CD1c-positive myeloid dendritic cell (primary cell): Measurements from ENCODE around the gene UTP14C.
"Not testable (repeated sequence)": the region's sequence is repeated elsewhere in the genome, so short reads cannot be mapped to it uniquely, and the experiment has no call there.

ENCODE experiments used
- DNase-seq: peaks from one replicate; pipeline ENCODE4 v3.0.0-alpha.2; 2016; ENCODE audit errors: extremely low spot score

Gene UTP14C

GRCh38 chr13:52002361-52002760 lies 22.1 kb upstream of the UTP14C start:
- DNase-seq = no peak

DNA sequence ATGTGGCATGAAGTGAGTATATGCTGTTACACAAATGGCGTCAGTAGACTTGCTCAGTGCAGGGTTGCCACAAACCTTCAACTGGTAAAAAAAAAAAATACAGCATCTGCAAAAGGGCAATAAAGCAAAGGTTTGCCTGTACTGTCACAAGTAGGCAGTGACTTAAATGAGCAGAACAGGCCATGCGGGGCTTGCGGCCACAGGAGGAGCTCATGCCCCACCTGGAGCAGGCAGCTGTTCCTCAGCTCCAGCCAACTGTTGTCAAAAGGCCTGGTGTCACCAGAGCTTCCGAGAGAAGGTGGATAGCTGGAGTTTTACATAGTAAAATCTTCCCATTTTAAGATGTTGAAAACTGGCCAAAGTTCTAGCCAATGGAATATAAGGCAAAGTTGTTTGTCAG lies 20.9 kb upstream of the UTP14C start:
- no peak for DNase-seq

DNA sequence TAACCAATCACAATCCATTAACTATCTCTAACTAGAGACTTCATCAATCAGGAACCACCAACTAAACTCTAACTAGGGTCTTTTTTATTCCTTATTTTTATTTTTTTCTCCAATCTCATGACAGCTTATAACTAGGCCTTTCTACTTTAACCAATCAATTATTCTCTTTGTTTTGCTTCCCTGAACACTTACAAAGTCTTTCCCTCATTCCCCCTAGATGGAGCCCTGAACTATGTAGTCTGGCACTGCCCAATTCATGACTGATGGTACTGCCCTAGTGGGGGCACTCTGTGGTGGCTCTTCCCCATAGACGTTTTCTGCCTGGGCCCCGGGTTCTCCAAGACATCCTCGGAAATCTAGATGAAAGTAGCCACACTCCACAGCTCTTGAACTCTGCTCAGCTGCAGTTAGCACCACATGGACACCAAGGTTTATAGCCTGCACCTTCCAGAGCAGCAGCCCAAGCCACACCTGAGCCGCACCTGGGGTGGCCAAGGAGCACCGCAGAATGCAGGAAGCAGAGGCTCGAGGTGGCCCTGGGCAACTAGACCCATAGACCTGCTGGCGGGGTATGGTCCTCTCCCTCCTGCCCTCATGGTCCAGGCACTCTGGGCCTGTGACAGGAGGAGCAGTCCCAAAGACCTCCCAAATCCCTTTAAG lies 19.9 kb upstream of the UTP14C start:
- no peak for DNase-seq

GRCh38 chr13:52005841-52006522 lies 18.5 kb upstream of the UTP14C start:
- no peak for DNase-seq

GRCh38 chr13:52006523-52007245 lies 17.8 kb upstream of the UTP14C start:
- DNase-seq = no peak

- DNase-seq = no peak
These were observed 14.5 kb upstream of the UTP14C start for GRCh38 chr13:52009946-52010345.

- peak; percentile 8 for DNase-seq
These were observed 13.4 kb upstream of the UTP14C start, which contains the start of gene ATP7B for GRCh38 chr13:52010890-52011631. Gene ATP7B (minus strand): TSS chr13:52011450. CDS start chr13:52011337, 113 bp downstream.

GRCh38 chr13:52011632-52012511 lies 12.6 kb upstream of the UTP14C start, which contains the start of gene ALG11:
Gene ALG11 (plus strand): TSS chr13:52012398. CDS start chr13:52012419, 21 bp downstream.
- DNase-seq = peak; percentile 100

DNA sequence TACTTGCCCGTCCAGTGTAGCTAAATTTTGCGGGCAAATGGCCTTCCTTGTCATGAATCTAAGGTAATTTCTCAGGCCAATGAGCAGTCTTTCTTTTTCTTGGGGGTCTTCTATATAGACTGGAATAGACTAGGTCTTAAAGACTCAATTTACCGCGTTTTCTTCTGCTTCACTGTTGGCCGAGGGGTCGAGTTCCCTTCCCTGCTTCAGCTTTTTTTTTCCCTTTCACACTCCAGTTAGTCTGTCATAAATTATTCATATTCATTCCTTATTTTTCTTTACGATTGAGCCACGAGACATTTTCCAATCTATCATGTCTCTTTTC lies 12.0 kb upstream of the UTP14C start:
- no peak for DNase-seq

GRCh38 chr13:52016296-52016695 lies 8.2 kb upstream of the UTP14C start:
- no peak for DNase-seq

DNA sequence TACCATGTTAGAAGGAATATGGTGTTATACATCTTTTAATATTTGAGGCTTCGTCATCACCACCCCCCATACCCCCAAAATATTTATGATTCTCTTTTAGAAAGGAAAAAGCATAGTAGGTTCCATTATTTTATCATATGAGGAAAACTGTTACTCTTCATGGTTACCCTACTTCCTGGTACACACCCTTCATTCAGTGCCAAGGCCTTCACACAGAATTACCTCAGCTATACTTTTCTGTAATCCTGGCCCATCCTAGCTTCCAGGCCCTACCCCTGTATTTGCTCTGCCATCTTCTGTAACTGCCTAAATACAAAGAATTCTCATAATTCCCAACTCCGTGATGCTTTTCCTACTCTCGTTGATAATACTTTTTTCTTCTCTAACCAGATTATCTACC lies 4.3 kb upstream of the UTP14C start:
- DNase-seq = no peak

DNA sequence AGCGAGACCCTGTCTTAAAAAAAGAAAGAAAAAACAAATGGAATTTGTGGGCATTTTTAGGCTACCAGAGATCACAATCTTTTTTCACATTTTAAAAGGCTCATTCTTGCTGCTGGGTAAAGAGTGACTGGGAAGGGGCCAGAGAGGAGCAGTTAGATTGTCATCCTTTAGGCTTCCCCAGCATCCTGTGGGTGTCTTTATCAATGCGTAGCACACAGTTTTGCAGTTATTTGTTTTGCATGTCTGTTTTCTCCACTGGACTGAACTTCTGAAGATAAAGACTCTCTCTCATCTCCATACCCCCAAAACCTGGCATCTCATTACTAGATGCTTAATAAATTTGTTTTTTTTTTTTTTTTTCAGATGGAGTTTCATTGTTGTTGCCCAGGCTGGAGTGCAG lies 2.1 kb upstream of the UTP14C start:
- DNase-seq = no peak

DNA sequence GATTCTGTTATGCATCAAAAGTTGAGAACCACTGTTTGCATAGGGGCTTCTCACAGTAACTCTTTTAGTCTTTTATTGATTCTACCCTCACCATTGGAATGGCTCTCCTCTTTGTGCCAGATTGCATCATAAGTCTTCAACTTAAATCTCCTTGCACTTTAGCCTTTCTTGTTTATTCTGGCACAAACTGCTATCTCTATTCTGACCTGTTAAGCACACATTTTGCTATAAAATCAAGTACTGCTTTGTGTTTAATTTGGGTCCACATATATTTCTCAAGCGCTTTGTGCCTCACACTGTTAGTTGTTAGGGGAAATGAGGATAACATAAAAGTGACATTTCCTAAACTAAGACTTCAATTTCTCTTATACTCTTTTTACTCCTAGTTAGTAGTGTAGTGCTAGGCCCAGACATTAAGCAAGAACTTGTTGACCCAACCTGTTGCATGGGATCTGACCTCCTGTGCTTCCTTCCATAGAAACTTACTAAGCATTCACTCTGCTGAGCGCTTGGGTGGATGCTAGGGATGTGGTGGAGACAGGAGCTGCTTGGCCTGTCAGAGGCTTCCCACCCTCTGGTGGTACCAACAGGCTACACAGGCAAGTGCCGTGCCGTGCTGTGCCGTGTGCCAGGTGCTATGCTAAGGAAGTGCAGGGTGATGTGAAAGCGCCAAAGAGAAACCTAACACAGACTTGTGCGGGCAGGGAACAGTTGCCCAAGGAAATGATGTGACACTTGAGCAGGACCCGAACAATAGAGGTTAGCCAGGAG lies 1.2 kb downstream of the UTP14C start:
- no peak for DNase-seq

GRCh38 chr13:52026246-52026626 lies 1.7 kb downstream of the UTP14C start:
- no peak for DNase-seq

DNA sequence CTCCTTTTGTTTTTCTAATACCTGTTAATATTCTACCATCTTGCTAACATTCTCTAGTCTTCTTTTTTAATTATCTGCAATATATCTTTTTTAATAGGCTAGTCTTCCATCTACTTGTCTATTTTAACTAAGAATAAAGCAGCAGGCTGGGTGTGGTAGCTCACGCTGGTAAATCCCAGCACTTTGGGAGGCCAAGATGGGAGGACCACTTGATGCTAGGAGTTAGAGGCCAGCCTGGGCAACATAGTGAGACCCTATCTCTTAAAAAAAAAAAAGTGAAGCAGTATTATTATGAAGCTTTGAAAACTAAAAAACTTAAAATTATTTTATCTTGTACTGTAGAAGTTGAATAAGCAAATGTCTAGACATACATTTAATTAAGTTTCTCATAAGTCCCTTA lies 3.3 kb downstream of the UTP14C start:
- DNase-seq = no peak

DNA sequence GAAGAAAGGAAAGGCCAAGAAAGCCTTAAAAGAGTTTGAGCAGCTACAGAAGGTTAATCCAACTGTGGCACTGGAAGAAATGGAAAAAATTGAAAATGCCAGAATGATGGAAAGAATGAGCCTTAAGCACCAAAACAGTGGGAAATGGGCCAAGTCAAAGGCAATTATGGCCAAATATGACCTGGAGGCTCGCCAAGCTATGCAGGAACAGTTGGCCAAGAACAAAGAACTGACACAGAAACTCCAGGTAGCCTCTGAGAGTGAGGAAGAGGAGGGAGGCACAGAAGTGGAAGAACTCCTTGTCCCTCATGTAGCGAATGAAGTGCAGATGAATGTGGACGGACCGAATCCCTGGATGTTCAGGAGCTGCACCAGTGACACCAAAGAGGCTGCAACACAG lies 5.1 kb downstream of the UTP14C start:
- no peak for DNase-seq

GRCh38 chr13:52030401-52030800 lies 5.9 kb downstream of the UTP14C start:
- not testable (repeated sequence) for DNase-seq

- no peak for DNase-seq
These were observed 8.5 kb downstream of the UTP14C start for GRCh38 chr13:52033039-52033438.

DNA sequence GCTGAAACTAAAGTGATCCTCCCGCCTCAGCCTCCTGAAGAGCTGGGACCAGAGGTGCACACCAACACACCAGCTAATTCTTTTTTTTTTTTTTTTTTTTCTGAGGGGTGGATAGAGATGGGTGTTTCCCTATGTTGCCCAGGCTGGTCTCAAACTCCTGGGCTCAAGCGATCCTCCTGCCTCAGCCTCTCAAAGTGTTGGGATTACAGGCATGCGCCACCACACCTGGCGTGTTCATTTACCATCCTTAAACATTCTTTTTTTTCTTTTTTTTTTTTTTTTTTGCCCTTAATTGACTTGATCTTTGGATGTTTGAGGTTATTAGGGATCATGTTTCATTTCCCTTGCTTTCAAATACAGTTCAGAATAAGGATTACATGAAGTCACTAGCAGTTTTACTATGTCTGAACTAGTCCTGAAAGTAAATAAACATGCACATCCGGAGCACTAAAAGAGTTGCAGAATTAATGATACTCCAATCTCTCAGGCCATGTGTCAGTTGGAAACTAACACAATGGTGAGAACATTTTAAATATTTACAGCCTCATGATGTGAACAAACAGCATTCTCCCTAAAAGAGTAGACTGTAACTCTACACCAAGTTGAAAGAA lies 10.2 kb downstream of the UTP14C start:
- DNase-seq = no peak

GRCh38 chr13:52036037-52036436 lies 11.5 kb downstream of the UTP14C start:
- no peak for DNase-seq
